Tibial nerve (tissue), 3 donors: ENCODE results near the gene PDIA5.

ENCODE experiments used
- POLR2A ChIP-seq, 2 donors: fragments of 450-650 bp; IDR thresholded peaks; one replicate each; pipeline ENCODE4 v1.6.1; 2017; ENCODE audit warnings: antibody characterized with exemption in 2 of 2, mild to moderate bottlenecking in 2 of 2, moderate library complexity in 2 of 2
- TF ChIP-seq, protein P1 (sequence below), 5 experiments: fragments of 200-600 bp in 3 of 5; fragments of 450-650 bp in 2 of 5; sonication (generic) in 3 of 5; IDR thresholded peaks; one replicate each; pipeline ENCODE4 v1.5.1; 2016 to 2019; ENCODE audit warnings: antibody characterized with exemption in 5 of 5, mild to moderate bottlenecking in 3 of 5, moderate library complexity in 2 of 5

DNA sequence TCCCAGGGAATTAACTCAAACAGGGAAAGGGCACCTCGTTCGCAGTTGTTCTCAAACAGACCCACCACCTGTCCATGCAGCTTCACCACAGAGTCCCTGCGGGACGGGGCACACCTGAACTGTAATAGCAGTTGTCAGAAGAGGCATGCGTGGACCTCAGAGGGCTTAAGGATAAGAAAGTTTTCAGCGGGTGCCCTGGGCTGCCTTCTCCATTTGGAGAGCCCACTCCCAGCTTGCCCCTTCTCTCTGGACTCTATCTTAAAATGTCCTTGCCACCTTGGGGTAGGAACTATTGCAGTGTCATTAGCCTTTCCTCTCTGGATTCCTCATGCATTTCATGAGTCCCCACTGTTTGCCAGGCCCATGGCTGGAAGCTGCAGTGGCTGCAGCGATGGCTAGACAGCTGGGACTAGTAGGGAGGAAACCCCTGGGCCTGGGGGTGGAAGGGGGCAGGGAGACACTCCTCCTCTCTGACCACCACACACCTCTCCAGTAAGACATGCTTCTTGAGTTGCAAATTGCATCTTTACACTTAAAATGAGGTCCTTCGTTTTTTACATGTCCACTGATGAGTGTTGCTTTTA, 33.5 kb downstream of the PDIA5 start:
- TF ChIP-seq, protein P1, sequence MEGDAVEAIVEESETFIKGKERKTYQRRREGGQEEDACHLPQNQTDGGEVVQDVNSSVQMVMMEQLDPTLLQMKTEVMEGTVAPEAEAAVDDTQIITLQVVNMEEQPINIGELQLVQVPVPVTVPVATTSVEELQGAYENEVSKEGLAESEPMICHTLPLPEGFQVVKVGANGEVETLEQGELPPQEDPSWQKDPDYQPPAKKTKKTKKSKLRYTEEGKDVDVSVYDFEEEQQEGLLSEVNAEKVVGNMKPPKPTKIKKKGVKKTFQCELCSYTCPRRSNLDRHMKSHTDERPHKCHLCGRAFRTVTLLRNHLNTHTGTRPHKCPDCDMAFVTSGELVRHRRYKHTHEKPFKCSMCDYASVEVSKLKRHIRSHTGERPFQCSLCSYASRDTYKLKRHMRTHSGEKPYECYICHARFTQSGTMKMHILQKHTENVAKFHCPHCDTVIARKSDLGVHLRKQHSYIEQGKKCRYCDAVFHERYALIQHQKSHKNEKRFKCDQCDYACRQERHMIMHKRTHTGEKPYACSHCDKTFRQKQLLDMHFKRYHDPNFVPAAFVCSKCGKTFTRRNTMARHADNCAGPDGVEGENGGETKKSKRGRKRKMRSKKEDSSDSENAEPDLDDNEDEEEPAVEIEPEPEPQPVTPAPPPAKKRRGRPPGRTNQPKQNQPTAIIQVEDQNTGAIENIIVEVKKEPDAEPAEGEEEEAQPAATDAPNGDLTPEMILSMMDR (IDR thresholded peaks at IDR 0.05), result no peak
- no peak for TF ChIP-seq POLR2A (IDR thresholded peaks at IDR 0.05)
